ENCODE data around the gene PRDM7.

DNA sequence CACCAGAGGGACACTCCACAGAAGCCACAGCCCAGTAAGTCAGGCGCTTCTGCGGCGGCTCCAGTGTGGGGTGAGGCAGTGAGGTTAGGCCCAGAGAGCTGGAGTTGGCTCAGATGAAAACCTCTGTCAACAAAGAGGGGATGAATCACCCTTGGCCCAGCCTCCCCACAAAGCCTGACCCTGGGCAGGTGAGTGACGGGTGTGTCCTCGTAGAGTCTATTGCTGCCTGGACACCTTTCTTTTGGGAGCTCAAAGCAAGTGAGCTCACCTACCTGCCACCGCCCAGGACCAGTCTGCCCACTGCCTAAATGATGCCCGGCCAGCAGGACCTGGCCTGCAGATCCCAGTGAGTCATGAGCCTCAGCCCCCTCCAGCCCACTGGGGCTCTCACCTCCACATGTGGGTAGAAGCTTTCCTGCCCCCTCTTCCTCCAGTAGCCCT, 33.0 kb downstream of the PRDM7 start:
- TF ChIP-seq, protein P1, sequence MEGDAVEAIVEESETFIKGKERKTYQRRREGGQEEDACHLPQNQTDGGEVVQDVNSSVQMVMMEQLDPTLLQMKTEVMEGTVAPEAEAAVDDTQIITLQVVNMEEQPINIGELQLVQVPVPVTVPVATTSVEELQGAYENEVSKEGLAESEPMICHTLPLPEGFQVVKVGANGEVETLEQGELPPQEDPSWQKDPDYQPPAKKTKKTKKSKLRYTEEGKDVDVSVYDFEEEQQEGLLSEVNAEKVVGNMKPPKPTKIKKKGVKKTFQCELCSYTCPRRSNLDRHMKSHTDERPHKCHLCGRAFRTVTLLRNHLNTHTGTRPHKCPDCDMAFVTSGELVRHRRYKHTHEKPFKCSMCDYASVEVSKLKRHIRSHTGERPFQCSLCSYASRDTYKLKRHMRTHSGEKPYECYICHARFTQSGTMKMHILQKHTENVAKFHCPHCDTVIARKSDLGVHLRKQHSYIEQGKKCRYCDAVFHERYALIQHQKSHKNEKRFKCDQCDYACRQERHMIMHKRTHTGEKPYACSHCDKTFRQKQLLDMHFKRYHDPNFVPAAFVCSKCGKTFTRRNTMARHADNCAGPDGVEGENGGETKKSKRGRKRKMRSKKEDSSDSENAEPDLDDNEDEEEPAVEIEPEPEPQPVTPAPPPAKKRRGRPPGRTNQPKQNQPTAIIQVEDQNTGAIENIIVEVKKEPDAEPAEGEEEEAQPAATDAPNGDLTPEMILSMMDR (IDR thresholded peaks at IDR 0.05; ENCODE audit: borderline replicate concordance, extremely low read depth, low read length, poor library complexity, severe bottlenecking), result no peak
- TF ChIP-seq EZH2 (IDR thresholded peaks at IDR 0.05; ENCODE audit: borderline replicate concordance, low read depth, low read length, severe bottlenecking), result no peak
